ENCODE results near the gene FAM117A.
"Not testable (repeated sequence)": the region's sequence is repeated elsewhere in the genome, so short reads cannot be mapped to it uniquely, and the experiment has no call there.

FAM117A gene

DNA sequence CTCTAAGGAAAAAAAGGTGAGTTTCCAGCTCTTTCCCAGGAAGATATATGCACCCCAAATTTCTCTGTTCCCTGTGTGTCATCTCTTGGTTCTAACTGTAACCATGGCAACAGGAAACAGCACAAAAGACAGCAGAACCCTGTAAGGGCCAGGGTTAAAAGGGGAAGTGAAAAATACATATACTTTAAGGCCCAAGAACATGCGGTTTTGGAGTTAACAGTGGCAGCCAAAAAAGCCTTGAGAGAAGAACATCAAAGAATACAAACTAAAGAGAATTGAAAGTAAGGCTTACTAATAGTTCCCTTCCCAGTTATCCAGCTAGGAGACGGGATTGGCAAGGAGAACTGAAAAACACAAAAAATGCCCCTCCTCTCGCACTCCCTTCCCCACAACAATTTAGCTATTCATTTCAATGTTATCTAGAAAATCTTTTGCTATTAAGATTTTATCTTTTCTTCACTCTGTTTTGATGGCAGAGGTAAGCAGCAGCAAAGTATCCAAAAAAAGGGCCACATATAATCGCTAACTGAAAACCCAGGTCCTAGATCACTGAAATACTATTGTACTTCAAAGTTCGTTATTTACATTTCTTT is 87.6 kb downstream of the FAM117A start:
- DNase-seq: no peak

DNA sequence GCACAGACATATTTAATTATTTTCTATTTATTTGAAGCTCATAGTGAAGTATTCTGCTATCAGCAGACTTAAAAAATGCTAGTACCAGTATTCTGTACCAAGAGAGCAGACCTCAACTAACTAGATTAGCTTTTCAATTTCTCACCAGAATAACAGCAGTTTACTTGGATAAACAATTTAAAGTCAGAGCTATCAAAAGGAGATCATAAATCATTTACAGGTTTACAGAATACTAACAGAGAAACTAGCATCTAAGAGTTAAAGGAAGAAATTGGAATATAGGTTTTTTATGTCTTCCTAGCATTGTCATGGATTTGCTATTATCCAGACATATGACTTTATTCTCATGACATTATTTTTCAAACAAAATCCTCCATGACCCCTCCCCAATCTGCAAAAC is 89.4 kb downstream of the FAM117A start:
- DNase-seq: no peak

DNA sequence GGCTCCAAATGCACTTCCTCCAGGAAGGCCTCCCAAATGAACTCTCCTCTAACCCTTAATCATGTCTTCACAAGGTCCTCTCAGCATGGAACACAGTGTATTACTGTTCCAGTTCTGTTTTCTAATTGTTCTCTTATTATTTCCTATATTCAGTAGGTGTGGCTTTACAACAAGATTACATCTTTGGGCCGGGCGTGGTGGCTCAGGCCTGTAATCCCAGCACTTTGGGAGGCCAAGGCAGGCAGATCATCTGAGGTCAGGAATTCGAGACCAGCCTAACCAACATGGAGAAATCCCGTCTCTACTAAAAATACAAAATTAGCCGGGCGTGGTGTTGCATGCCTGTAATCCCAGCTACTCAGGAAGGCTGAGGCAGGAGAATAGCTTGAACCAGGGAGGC is 90.3 kb downstream of the FAM117A start:
- not testable (repeated sequence) for DNase-seq

DNA sequence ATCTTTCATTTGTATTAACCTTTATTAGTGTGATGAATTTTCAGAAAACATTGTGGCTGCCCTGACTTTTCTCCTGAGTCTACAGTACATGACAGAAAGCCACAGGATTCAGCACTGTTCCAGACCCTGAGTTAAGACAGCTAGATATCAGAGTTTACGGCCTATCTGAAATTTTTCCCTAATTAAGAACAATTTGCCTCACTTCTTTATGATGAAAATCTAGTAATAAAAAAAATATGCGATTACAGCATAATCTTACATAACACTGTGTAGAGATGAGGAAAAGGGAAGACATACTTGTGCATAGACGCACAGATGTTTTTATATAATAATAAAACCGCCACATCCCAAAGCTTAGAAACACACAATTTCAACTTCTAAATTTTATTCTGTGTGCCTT is 93.3 kb downstream of the FAM117A start:
- no peak for DNase-seq

DNA sequence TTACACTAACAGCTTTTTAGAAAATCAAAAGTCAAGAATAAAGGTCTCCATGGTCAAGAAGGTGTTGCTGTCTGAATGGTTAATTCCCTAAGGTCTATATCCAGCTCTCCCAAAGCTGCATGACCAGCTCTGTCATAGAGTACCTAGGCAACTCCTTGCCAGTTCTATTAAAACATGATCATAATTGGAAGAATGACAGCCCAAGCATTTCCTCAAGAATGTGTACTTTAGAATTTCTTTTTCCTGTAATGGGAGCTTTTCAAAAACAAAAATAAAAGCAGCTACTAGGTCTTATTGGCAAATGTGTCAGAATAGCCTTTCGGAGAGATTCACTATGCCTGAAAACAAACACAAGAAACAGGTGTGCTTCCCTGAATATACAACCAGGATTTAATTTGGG is 93.9 kb downstream of the FAM117A start:
- DNase-seq: no peak

DNA sequence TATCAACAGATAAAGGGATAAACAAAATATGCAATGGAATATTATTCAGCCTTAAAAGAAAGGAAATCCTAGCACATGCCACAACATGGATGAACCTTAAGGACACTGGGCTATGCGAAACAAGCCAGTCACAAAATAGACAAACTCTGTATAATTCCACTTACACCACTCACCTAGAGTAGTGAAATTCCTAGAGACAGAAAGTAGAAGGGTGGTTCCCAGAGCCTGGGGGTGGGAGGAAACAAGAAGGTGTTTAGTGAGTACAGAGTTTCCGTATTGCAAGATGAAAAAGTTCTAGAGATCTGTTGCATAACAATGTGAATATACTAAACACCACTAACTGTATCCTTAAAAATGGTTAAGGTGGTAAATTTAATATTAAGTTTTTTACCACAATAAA is 96.1 kb downstream of the FAM117A start:
- DNase-seq: no peak

DNA sequence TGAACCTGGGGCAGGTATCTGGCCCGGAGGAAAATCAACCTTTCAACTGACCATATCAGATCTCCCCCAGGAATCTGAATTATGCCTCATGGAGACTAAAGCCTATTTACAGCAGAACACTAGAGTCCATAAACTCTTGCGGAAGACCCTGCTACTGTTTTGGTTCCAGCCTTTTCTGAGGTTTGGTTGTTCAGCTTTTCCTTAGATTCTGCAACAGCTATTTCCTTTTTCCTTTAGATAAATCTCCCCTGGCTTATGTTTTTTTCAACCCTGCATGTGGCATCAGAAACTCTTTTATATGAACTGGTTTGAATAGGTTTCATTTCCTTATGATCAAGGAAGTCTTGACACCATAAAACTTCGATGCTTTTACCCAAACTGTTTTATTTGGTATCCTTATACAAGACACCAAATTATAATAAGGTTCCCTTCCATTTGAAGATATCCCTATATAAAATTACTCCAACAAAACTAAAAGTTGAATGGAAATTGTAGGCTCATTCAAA is 99.2 kb downstream of the FAM117A start:
- DNase-seq: no peak

Data from NCI-H146 (cell line).